ENCODE data around the gene AAMDC.
"Not testable (repeated sequence)": the region's sequence is repeated elsewhere in the genome, so short reads cannot be mapped to it uniquely, and the experiment has no call there.

Gene AAMDC

GRCh38 chr11:77883775-77884174, 62.8 kb downstream of the AAMDC start:
- DNase-seq, result no peak
- H3K36me3 Mint-ChIP-seq, result peaks cover 43 to 79% of the 10 kb centered on the region in 2 donors
- no peak for ATAC-seq (replicated peaks)
- H3K4me1 Mint-ChIP-seq, result peaks cover 7 to 17% of the 10 kb centered on the region in 2 donors
- no peak overlapping the region for H3K27ac Mint-ChIP-seq
- no peaks in the 10 kb centered on the region for H3K9me3 Mint-ChIP-seq
- no peak overlapping the region for H3K4me3 Mint-ChIP-seq
- no peaks in the 10 kb centered on the region for H3K27me3 Mint-ChIP-seq

GRCh38 chr11:77884186-77884828, 63.4 kb downstream of the AAMDC start:
- Mint-ChIP-seq H3K36me3 (peaks cover 45 to 79% of the 10 kb centered on the region in 2 donors), H3K4me3 (no peak overlapping the region), H3K27ac (no peak overlapping the region), H3K4me1 (peaks cover 7 to 15% of the 10 kb centered on the region in 2 donors), H3K9me3 (no peaks in the 10 kb centered on the region), H3K27me3 (no peaks in the 10 kb centered on the region)
- DNase-seq (no peak), ATAC-seq (replicated peaks) (no peak)

- DNase-seq, result no peak
- no peaks in the 10 kb centered on the region for H3K27me3 Mint-ChIP-seq
- no peak for ATAC-seq (replicated peaks)
- peaks cover 4 to 10% of the 10 kb centered on the region in 2 donors for H3K4me1 Mint-ChIP-seq
- no peaks in the 10 kb centered on the region for H3K9me3 Mint-ChIP-seq
- no peak overlapping the region for H3K27ac Mint-ChIP-seq
- H3K4me3 Mint-ChIP-seq, result no peak overlapping the region
- H3K36me3 Mint-ChIP-seq, result peaks cover 44 to 78% of the 10 kb centered on the region in 2 donors
Measured at GRCh38 chr11:77884829-77885190, 63.9 kb downstream of the AAMDC start.

GRCh38 chr11:77886401-77886800, 65.5 kb downstream of the AAMDC start:
- no peaks in the 10 kb centered on the region for H3K27me3 Mint-ChIP-seq
- no peak overlapping the region for H3K27ac Mint-ChIP-seq
- no peaks in the 10 kb centered on the region for H3K4me1 Mint-ChIP-seq
- H3K9me3 Mint-ChIP-seq, result no peaks in the 10 kb centered on the region
- DNase-seq (no peak), ATAC-seq (replicated peaks) (no peak)
- no peak overlapping the region for H3K4me3 Mint-ChIP-seq
- peaks cover 49 to 78% of the 10 kb centered on the region in 2 donors for H3K36me3 Mint-ChIP-seq

- not testable (repeated sequence) for H3K27me3 Mint-ChIP-seq; H3K27ac Mint-ChIP-seq; H3K4me1 Mint-ChIP-seq; H3K9me3 Mint-ChIP-seq; DNase-seq; ATAC-seq (replicated peaks); H3K4me3 Mint-ChIP-seq
- H3K36me3 Mint-ChIP-seq, result peaks cover 47 to 71% of the 10 kb centered on the region in 2 donors
Measured at GRCh38 chr11:77889045-77889444, 68.1 kb downstream of the AAMDC start.

- H3K4me3 Mint-ChIP-seq; H3K9me3 Mint-ChIP-seq; H3K27ac Mint-ChIP-seq; ATAC-seq (replicated peaks); H3K27me3 Mint-ChIP-seq; H3K4me1 Mint-ChIP-seq; DNase-seq: not testable (repeated sequence)
- H3K36me3 Mint-ChIP-seq, result peaks cover 42 to 66% of the 10 kb centered on the region in 2 donors
Measured at GRCh38 chr11:77890100-77890614, 69.2 kb downstream of the AAMDC start.

- not testable (repeated sequence) for H3K27ac Mint-ChIP-seq; DNase-seq; H3K4me1 Mint-ChIP-seq; H3K27me3 Mint-ChIP-seq; H3K4me3 Mint-ChIP-seq; ATAC-seq (replicated peaks); H3K9me3 Mint-ChIP-seq
- peaks cover 39 to 65% of the 10 kb centered on the region in 2 donors for H3K36me3 Mint-ChIP-seq
Measured at GRCh38 chr11:77890619-77891056, 69.7 kb downstream of the AAMDC start.

- not testable (repeated sequence) for ATAC-seq (replicated peaks); H3K4me3 Mint-ChIP-seq; H3K9me3 Mint-ChIP-seq; H3K27me3 Mint-ChIP-seq; DNase-seq; H3K4me1 Mint-ChIP-seq
- peak overlapping the region; percentile 14 for H3K27ac Mint-ChIP-seq
- peaks cover 37 to 65% of the 10 kb centered on the region in 2 donors for H3K36me3 Mint-ChIP-seq
Measured at GRCh38 chr11:77891256-77891655, 70.3 kb downstream of the AAMDC start.

- ATAC-seq (replicated peaks); H3K27ac Mint-ChIP-seq; H3K27me3 Mint-ChIP-seq; DNase-seq; H3K9me3 Mint-ChIP-seq; H3K4me1 Mint-ChIP-seq; H3K4me3 Mint-ChIP-seq: not testable (repeated sequence)
- H3K36me3 Mint-ChIP-seq, result peaks cover 34 to 63% of the 10 kb centered on the region in 2 donors
Measured at GRCh38 chr11:77891703-77892102, 70.8 kb downstream of the AAMDC start.

- not testable (repeated sequence) for H3K27me3 Mint-ChIP-seq; DNase-seq; ATAC-seq (replicated peaks); H3K9me3 Mint-ChIP-seq; H3K27ac Mint-ChIP-seq; H3K4me1 Mint-ChIP-seq; H3K4me3 Mint-ChIP-seq
- H3K36me3 Mint-ChIP-seq, result peaks cover 24 to 40% of the 10 kb centered on the region in 2 donors
Measured at GRCh38 chr11:77894949-77895348, 74.0 kb downstream of the AAMDC start.

- DNase-seq (no peak), ATAC-seq (replicated peaks) (peak in 1 of 2 donors; percentile 12)
- H3K4me3 Mint-ChIP-seq, result no peak overlapping the region
- H3K4me1 Mint-ChIP-seq, result peaks cover 0 to 1% of the 10 kb centered on the region in 2 donors
- H3K27me3 Mint-ChIP-seq, result no peaks in the 10 kb centered on the region
- H3K36me3 Mint-ChIP-seq, result peaks cover 20 to 30% of the 10 kb centered on the region in 2 donors
- H3K27ac Mint-ChIP-seq, result no peak overlapping the region
- H3K9me3 Mint-ChIP-seq, result no peaks in the 10 kb centered on the region
Measured at GRCh38 chr11:77908835-77909234, 87.9 kb downstream of the AAMDC start.

GRCh38 chr11:77909277-77909676, 88.3 kb downstream of the AAMDC start:
- H3K27me3 Mint-ChIP-seq, result no peaks in the 10 kb centered on the region
- ATAC-seq (replicated peaks) (peak; percentile 54 to 75), DNase-seq (no peak)
- peak overlapping the region; percentile 62 for H3K27ac Mint-ChIP-seq
- no peak overlapping the region for H3K4me3 Mint-ChIP-seq
- H3K4me1 Mint-ChIP-seq, result peaks cover 0 to 1% of the 10 kb centered on the region in 2 donors
- H3K36me3 Mint-ChIP-seq, result peaks cover 22 to 30% of the 10 kb centered on the region in 2 donors
- no peaks in the 10 kb centered on the region for H3K9me3 Mint-ChIP-seq

GRCh38 chr11:77910828-77911227, 89.9 kb downstream of the AAMDC start:
- DNase-seq; ATAC-seq (replicated peaks); H3K27me3 Mint-ChIP-seq; H3K4me1 Mint-ChIP-seq; H3K27ac Mint-ChIP-seq; H3K9me3 Mint-ChIP-seq; H3K4me3 Mint-ChIP-seq: not testable (repeated sequence)
- peaks cover 22 to 30% of the 10 kb centered on the region in 2 donors for H3K36me3 Mint-ChIP-seq

GRCh38 chr11:77913608-77914306, 92.8 kb downstream of the AAMDC start:
- peaks cover 22 to 30% of the 10 kb centered on the region in 2 donors for H3K36me3 Mint-ChIP-seq
- H3K4me3 Mint-ChIP-seq; ATAC-seq (replicated peaks); DNase-seq; H3K4me1 Mint-ChIP-seq; H3K9me3 Mint-ChIP-seq; H3K27ac Mint-ChIP-seq; H3K27me3 Mint-ChIP-seq: not testable (repeated sequence)

GRCh38 chr11:77914307-77914791, 93.4 kb downstream of the AAMDC start:
- H3K4me3 Mint-ChIP-seq; H3K27me3 Mint-ChIP-seq; DNase-seq; H3K9me3 Mint-ChIP-seq; H3K4me1 Mint-ChIP-seq; H3K27ac Mint-ChIP-seq; ATAC-seq (replicated peaks): not testable (repeated sequence)
- H3K36me3 Mint-ChIP-seq, result peaks cover 22 to 29% of the 10 kb centered on the region in 2 donors
